Lower leg skin (tissue), 4 donors: Measurements from ENCODE around the gene SCARB2. TPM values are rescaled to one million over a fixed set of nuclear protein-coding genes. Genes with fewer than 3 reads are reported as not detected.
A peak's percentile ranks its signal among the peaks of the same experiment; 100 is the strongest.

Experiments
- DNase-seq, 2 donors: peaks; one replicate each; pipeline ENCODE4 v3.0.0-alpha.2; 2019; ENCODE audit warnings: low spot score in 2 of 2
- H3K4me3 ChIP-seq: fragments of 200-600 bp; sonication (generic); 2 replicates; pipeline ENCODE4 v1.5.1; 2017; ENCODE audit warnings: mild to moderate bottlenecking, low read depth; ENCODE audit not compliant: poor library complexity, severe bottlenecking
- CTCF ChIP-seq, 3 donors: fragments of 450-650 bp; IDR thresholded peaks; one replicate each; pipeline ENCODE4 v1.5.1; 2016; ENCODE audit warnings: antibody characterized with exemption in 3 of 3, mild to moderate bottlenecking in 3 of 3, moderate library complexity in 2 of 3
- POLR2A ChIP-seq, 2 donors: fragments of 450-650 bp; IDR thresholded peaks; one replicate each; pipeline ENCODE4 v1.6.1; 2016 to 2017; ENCODE audit warnings: antibody characterized with exemption in 2 of 2, mild to moderate bottlenecking in 1 of 2, moderate library complexity in 1 of 2
- WGBS, 2 donors: methylation state at CpG; one replicate each; pipeline ENCODE4 v1.1.5; 2018; 5-methylcytosine and 5-hydroxymethylcytosine counted together
- intact Hi-C: fragments of 100-400 bp; cut with DNase I; formaldehyde crosslinking; loops from one replicate; pipeline ENCODE4 v1.15.0; 2023; ENCODE audit warnings: low total_unique reads
- total RNA-seq, 4 donors: library from RNA; depleted of rRNA; stranded (reverse); fragments of >200 nt; gene quantifications; one replicate each; pipeline ENCODE4 v1.1.0, GENCODE V29; 2016

Gene SCARB2
- total RNA-seq, 4 donors from 2014 or later, result 74.9 to 111 (median 82.8) TPM

- intact Hi-C loops, result no loop called here
- DNase-seq, result no peak
- WGBS, 2 donors, result 36 to 49% methylated on average over 7 of the region's 7 CpGs
- no peak overlapping the region for H3K4me3 ChIP-seq
- TF ChIP-seq POLR2A (IDR thresholded peaks at IDR 0.05) (no peak), CTCF (IDR thresholded peaks at IDR 0.05) (no peak)
Observed at GRCh38 chr4:76219299-76220055, 5.9 kb upstream of the SCARB2 start.

- TF ChIP-seq POLR2A (IDR thresholded peaks at IDR 0.05) (no peak), CTCF (IDR thresholded peaks at IDR 0.05) (no peak)
- H3K4me3 ChIP-seq, result no peak overlapping the region
- 68 to 72% methylated on average over 6 of the region's 6 CpGs for WGBS, 2 donors
- intact Hi-C loops, result no loop called here
- no peak for DNase-seq
Observed at GRCh38 chr4:76216975-76217814, 3.6 kb upstream of the SCARB2 start.

- WGBS, 2 donors, result 90% methylated on average over 2 of the region's 2 CpGs
- no peak for DNase-seq
- H3K4me3 ChIP-seq, result no peak overlapping the region
- intact Hi-C loops, result no loop called here
- TF ChIP-seq CTCF (IDR thresholded peaks at IDR 0.05) (no peak), POLR2A (IDR thresholded peaks at IDR 0.05) (no peak)
Observed at GRCh38 chr4:76216524-76216923, 2.9 kb upstream of the SCARB2 start.

GRCh38 chr4:76215077-76215476 lies 1.5 kb upstream of the SCARB2 start:
- DNase-seq, result no peak
- H3K4me3 ChIP-seq, result no peak overlapping the region
- intact Hi-C loops, result no loop called here
- no peak for TF ChIP-seq CTCF (IDR thresholded peaks at IDR 0.05)
- TF ChIP-seq POLR2A (IDR thresholded peaks at IDR 0.05), result no peak
- WGBS, 2 donors, result 78 to 84% methylated on average over 3 of the region's 3 CpGs

- DNase-seq, result no peak
- 16 to 17% methylated on average over 10 of the region's 10 CpGs for WGBS, 2 donors
- peak overlapping the region; percentile 49 for H3K4me3 ChIP-seq
- TF ChIP-seq CTCF (IDR thresholded peaks at IDR 0.05), result no peak
- no peak for TF ChIP-seq POLR2A (IDR thresholded peaks at IDR 0.05)
- intact Hi-C loops, result no loop called here
Observed at GRCh38 chr4:76214177-76214675, 602 bp upstream of the SCARB2 start.
